HUES6 (cell line): Measurements from ENCODE around the gene MACF1.
"Not testable (repeated sequence)": the region's sequence is repeated elsewhere in the genome, so short reads cannot be mapped to it uniquely, and the experiment has no call there.

Experiments
- H3K27ac ChIP-seq: 2 replicates; pipeline ENCODE4 v1.7.0; 2013; ENCODE audit warnings: low read depth, mild to moderate bottlenecking, low read length, inconsistent platforms
- H3K27me3 ChIP-seq: 2 replicates; pipeline ENCODE4 v1.6.1; 2013; ENCODE audit warnings: low read length; ENCODE audit not compliant: control insufficient read depth, insufficient read depth
- H3K36me3 ChIP-seq: 2 replicates; pipeline ENCODE4 v1.6.1; 2013; ENCODE audit warnings: low read length; ENCODE audit not compliant: control insufficient read depth, insufficient read depth
- H3K4me1 ChIP-seq: 2 replicates; pipeline ENCODE4 v1.6.1; 2013; ENCODE audit warnings: low read length; ENCODE audit not compliant: control insufficient read depth, insufficient read depth
- H3K4me3 ChIP-seq: 2 replicates; pipeline ENCODE4 v1.5.1; 2013; ENCODE audit warnings: low read depth, low read length
- H3K9ac ChIP-seq: one replicate; pipeline ENCODE4 v1.6.1; 2013; ENCODE audit warnings: mild to moderate bottlenecking, low read length
- H3K9me3 ChIP-seq: 2 replicates; pipeline ENCODE4 v1.6.1; 2013; ENCODE audit warnings: low read depth, low read length; ENCODE audit not compliant: control insufficient read depth, insufficient read depth

The MACF1 gene

DNA sequence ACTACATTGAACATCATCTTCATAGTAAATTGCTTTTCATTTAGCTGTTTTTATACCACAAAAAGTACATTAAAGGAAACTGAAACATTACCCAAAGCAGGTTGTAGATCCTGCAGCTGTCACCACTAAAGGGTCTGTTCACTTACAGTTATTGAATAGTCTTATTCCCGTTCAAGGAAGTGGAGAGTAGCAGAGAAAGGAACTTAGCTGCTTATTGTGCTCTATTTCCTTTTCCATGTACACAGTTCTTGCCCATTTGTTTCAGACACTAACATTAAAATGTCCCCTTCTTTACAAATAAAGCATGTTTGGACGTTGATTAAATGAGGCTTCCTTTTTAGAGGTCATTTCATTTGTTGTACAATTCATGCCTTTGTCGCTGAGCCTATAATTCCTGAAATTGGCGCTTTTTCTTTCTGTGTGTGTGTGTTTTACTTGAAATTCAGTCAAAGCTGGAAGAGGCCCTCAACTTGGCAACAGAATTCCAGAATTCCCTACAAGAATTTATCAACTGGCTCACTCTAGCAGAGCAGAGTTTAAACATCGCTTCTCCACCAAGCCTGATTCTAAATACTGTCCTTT, 242.6 kb downstream of the MACF1 start:
- Histone ChIP-seq H3K9ac (no peak overlapping the region), H3K9me3 (no peaks in the 10 kb centered on the region), H3K27ac (no peak overlapping the region), H3K4me3 (no peak overlapping the region), H3K4me1 (no peaks in the 10 kb centered on the region), H3K27me3 (no peaks in the 10 kb centered on the region), H3K36me3 (peaks cover 92% of the 10 kb centered on the region)

- not testable (repeated sequence) for H3K4me3 ChIP-seq, H3K9ac ChIP-seq, H3K27me3 ChIP-seq, H3K9me3 ChIP-seq, H3K4me1 ChIP-seq, H3K27ac ChIP-seq
- H3K36me3 ChIP-seq: peaks cover 95% of the 10 kb centered on the region
Measured at GRCh38 chr1:39450041-39450440, 245.5 kb downstream of the MACF1 start.

DNA sequence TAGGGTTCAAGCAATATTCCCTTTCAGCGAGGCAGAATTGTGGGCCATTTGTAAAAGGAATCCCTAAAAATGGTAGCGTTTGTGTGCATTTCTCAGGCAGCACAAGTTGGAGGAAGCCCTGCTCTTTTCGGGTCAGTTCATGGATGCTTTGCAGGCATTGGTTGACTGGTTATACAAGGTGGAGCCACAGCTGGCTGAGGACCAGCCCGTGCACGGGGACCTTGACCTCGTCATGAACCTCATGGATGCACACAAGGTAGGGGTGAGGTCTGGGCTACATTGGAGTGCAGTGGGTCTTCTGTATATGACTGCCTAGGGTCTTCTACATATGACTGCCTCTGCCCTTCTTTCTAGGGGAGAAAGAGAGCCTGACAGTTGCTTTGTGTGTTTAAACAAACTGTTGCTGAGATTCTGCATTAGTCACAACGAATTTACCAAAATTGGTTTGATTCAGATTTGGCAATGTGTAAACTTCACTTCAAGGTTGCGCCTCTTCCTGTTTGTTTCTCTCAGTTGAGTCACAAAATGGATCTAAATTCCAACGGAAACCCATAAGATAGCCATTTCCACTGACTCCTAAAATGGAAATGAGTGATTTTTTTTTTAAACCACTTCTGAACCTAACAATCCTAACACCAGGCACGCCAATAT, 246.6 kb downstream of the MACF1 start:
- no peaks in the 10 kb centered on the region for H3K27me3 ChIP-seq
- no peak overlapping the region for H3K4me3 ChIP-seq
- H3K9me3 ChIP-seq: no peaks in the 10 kb centered on the region
- H3K27ac ChIP-seq: no peak overlapping the region
- H3K9ac ChIP-seq: no peak overlapping the region
- H3K36me3 ChIP-seq: peaks cover 95% of the 10 kb centered on the region
- H3K4me1 ChIP-seq: no peaks in the 10 kb centered on the region

DNA sequence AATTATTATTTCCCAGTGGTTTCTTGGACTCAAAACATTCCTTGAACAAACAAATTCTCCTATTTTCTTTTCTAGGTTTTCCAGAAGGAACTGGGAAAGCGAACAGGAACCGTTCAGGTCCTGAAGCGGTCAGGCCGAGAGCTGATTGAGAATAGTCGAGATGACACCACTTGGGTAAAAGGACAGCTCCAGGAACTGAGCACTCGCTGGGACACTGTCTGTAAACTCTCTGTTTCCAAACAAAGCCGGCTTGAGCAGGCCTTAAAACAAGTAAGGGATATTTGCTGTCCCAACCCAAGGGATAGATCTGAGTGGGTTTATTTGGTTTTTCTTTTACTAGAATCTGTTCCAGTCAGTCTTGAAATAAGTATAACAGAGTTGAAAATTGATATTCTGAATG, 247.6 kb downstream of the MACF1 start:
- no peak overlapping the region for H3K9ac ChIP-seq
- H3K36me3 ChIP-seq: peaks cover 97% of the 10 kb centered on the region
- H3K4me1 ChIP-seq: no peaks in the 10 kb centered on the region
- no peak overlapping the region for H3K27ac ChIP-seq
- no peak overlapping the region for H3K4me3 ChIP-seq
- H3K9me3 ChIP-seq: no peaks in the 10 kb centered on the region
- H3K27me3 ChIP-seq: no peaks in the 10 kb centered on the region

DNA sequence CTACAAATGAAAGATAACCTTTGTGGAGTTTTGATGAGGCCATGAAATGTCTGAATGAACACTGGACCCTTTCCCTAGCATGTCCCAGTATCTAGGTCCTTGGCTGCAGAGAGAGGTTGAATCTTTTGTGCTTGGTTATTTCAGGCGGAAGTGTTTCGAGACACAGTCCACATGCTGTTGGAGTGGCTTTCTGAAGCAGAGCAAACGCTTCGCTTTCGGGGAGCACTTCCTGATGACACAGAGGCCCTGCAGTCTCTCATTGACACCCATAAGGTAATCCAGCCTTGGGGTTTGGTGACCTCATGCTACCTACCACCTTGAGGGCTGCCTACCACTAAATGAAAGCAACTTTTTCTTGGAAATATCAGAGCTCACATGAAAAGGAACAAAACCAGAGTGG, 248.0 kb downstream of the MACF1 start:
- H3K36me3 ChIP-seq: peaks cover 97% of the 10 kb centered on the region
- H3K27me3 ChIP-seq: no peaks in the 10 kb centered on the region

GRCh38 chr1:39453603-39454002, 249.1 kb downstream of the MACF1 start:
- no peaks in the 10 kb centered on the region for H3K4me1 ChIP-seq
- peaks cover 97% of the 10 kb centered on the region for H3K36me3 ChIP-seq
- H3K9me3 ChIP-seq: no peaks in the 10 kb centered on the region
- no peaks in the 10 kb centered on the region for H3K27me3 ChIP-seq
- no peak overlapping the region for H3K4me3 ChIP-seq
- no peak overlapping the region for H3K27ac ChIP-seq
- H3K9ac ChIP-seq: no peak overlapping the region

More for the DNA sequence above, 248.0 kb downstream of the MACF1 start:
- no peaks in the 10 kb centered on the region for H3K9me3 ChIP-seq
- H3K4me1 ChIP-seq: no peaks in the 10 kb centered on the region
- H3K4me3 ChIP-seq: no peak overlapping the region
- no peak overlapping the region for H3K27ac ChIP-seq
- no peak overlapping the region for H3K9ac ChIP-seq

DNA sequence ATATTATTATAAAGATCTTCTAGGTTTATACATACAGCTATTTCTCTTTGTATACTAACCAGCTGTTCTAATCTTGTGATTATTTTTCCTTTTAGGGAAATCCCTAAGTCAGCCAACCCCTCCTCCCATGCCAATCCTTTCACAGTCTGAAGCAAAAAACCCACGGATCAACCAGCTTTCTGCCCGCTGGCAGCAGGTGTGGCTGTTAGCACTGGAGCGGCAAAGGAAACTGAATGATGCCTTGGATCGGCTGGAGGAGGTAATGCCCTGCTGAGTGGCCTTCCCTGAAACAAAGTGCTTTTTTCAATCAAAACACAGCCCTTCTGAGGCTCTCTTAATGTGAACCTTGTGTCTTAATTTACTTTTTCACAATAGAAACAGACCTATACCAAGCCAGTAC, 254.5 kb downstream of the MACF1 start:
- Histone ChIP-seq H3K27me3 (no peaks in the 10 kb centered on the region), H3K27ac (no peak overlapping the region), H3K9me3 (no peaks in the 10 kb centered on the region), H3K36me3 (peaks cover 98% of the 10 kb centered on the region), H3K9ac (no peak overlapping the region), H3K4me3 (no peak overlapping the region), H3K4me1 (no peaks in the 10 kb centered on the region)

DNA sequence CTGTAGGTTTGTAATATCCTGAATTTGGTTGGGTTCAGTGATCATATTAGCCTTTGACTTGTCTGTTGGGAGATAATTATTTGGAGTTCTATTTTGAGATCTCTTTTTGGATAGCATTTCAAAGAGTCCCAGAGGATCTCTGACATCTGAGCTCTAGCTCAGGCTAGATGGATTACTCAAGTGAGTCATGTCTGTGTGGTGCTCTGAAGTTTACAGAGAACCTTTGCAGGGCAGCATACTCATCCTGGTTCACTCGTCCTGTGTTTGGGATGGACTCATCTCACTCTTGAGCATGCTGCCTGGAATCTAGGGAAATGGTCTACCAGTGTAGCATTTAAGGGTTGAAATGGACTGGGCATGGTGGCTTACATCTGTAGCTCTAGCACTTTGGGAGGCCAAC, 257.6 kb downstream of the MACF1 start:
- H3K4me1 ChIP-seq: no peaks in the 10 kb centered on the region
- no peaks in the 10 kb centered on the region for H3K9me3 ChIP-seq
- no peaks in the 10 kb centered on the region for H3K27me3 ChIP-seq
- H3K9ac ChIP-seq: no peak overlapping the region
- peaks cover 97% of the 10 kb centered on the region for H3K36me3 ChIP-seq
- H3K4me3 ChIP-seq: no peak overlapping the region
- no peak overlapping the region for H3K27ac ChIP-seq

DNA sequence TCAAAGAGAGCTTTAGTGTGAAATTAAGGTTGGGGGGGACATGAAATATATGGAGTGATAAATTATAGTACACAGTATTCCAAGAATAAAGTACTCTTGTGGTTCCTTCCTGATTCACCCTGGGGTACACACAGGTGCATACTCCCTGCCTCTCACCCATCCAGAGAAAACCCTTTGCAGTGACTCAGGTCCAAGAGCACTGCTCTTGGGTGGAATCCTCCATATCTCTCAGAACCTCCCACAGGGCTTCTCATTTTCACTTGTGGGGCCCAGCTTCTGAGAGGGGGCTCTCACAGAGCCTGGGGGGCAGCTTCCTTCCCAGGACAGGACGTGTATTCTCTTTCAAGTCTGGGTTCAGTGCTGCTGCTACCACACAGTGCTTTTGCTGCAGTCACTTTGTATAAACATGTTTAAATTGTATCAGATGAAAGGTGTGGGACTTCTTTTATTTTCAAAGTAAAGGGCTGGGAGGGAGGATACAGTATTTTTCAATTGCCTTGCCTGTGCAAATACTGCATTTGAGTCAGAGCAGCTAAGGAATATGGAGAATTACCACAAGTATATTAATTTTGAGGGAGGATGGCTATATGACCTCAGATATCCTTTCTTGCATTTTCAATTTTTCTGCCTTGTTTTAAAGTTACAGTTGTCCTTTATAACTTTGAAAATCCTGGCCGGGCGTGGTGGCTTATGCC, 262.1 kb downstream of the MACF1 start:
- H3K27me3 ChIP-seq: no peaks in the 10 kb centered on the region
- no peaks in the 10 kb centered on the region for H3K4me1 ChIP-seq
- peaks cover 98% of the 10 kb centered on the region for H3K36me3 ChIP-seq
- H3K27ac ChIP-seq: no peak overlapping the region
- H3K9ac ChIP-seq: no peak overlapping the region
- H3K9me3 ChIP-seq: no peaks in the 10 kb centered on the region
- no peak overlapping the region for H3K4me3 ChIP-seq

DNA sequence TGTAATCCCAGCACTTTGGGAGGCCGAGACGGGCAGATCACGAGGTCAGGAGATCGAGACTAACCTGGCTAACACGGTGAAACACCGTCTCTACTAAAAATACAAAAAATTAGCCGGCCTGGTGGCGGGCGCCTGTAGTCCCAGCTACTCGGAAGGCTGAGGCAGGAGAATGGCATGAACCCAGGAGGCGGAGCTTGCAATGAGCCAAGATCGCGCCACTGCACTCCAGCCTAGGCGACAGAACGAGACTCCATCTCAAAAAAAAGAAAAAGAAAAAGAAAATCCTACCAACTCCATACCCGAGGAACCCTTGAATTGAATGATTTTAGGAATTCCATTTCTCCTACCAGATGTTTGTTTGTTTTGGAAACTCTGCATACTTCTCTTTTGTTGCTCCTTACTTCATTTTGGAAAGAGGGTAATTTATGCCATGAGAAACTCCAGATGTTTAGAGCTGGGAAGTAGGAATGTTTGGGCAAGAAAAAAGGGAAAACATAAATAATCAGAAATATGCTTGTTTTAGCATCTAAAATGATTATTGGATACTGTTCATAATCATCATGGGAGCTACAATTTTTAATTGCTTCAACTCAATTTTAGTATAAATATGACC, 262.7 kb downstream of the MACF1 start:
- H3K27me3 ChIP-seq, H3K9ac ChIP-seq, H3K4me1 ChIP-seq, H3K9me3 ChIP-seq, H3K27ac ChIP-seq, H3K4me3 ChIP-seq: not testable (repeated sequence)
- peaks cover 98% of the 10 kb centered on the region for H3K36me3 ChIP-seq

- no peak overlapping the region for H3K9ac ChIP-seq
- no peaks in the 10 kb centered on the region for H3K27me3 ChIP-seq
- no peak overlapping the region for H3K4me3 ChIP-seq
- no peak overlapping the region for H3K27ac ChIP-seq
- H3K4me1 ChIP-seq: no peaks in the 10 kb centered on the region
- no peaks in the 10 kb centered on the region for H3K9me3 ChIP-seq
- peaks cover 98% of the 10 kb centered on the region for H3K36me3 ChIP-seq
Measured at GRCh38 chr1:39469150-39469549, 264.7 kb downstream of the MACF1 start.
